ENCODE measurements around the gene CYP2C18. TPM values are rescaled to one million over a fixed set of nuclear protein-coding genes. Genes with fewer than 3 reads are reported as not detected.
"Not testable (repeated sequence)": the region's sequence is repeated elsewhere in the genome, so short reads cannot be mapped to it uniquely, and the experiment has no call there.

The CYP2C18 gene
- total RNA-seq, 4 donors from 2014 or later = 0.23 to 0.33 TPM; not detected in 2

- no peak for DNase-seq
- in situ Hi-C loops (cut with MboI; ENCODE audit: low sequenced_read_pairs in 4 of 4) = no loop called here
- no peak for TF ChIP-seq CTCF (IDR thresholded peaks at IDR 0.05 in 4 of 5, conservative IDR thresholded peaks at IDR 0.05 in 1 of 5)
- no peak for TF ChIP-seq POLR2A (IDR thresholded peaks at IDR 0.05)
- intact Hi-C loops (cut with DNase I; ENCODE audit: low total_unique reads) = no loop called here
- Histone ChIP-seq H3K9me3 (no peaks in the 10 kb centered on the region), H3K4me1 (no peaks in the 10 kb centered on the region), H3K27ac (no peak overlapping the region), H3K36me3 (no peaks in the 10 kb centered on the region), H3K27me3 (no peaks in the 10 kb centered on the region), H3K4me3 (no peak overlapping the region)
- ATAC-seq = no peak
Observed at GRCh38 chr10:94757916-94758315, 74.4 kb downstream of the CYP2C18 start.

GRCh38 chr10:94760586-94761178 is 77.2 kb downstream of the CYP2C18 start:
- H3K4me1 ChIP-seq = no peaks in the 10 kb centered on the region
- intact Hi-C loops (cut with DNase I; ENCODE audit: low total_unique reads) = no loop called here
- ATAC-seq (no peak), DNase-seq (no peak)
- no peaks in the 10 kb centered on the region for H3K27me3 ChIP-seq
- H3K9me3 ChIP-seq = no peaks in the 10 kb centered on the region
- H3K27ac ChIP-seq = no peak overlapping the region
- no peak overlapping the region for H3K4me3 ChIP-seq
- TF ChIP-seq CTCF (IDR thresholded peaks at IDR 0.05 in 4 of 5, conservative IDR thresholded peaks at IDR 0.05 in 1 of 5) = no peak
- no peak for TF ChIP-seq POLR2A (IDR thresholded peaks at IDR 0.05)
- in situ Hi-C loops (cut with MboI; ENCODE audit: low sequenced_read_pairs in 4 of 4) = no loop called here
- H3K36me3 ChIP-seq = no peaks in the 10 kb centered on the region

- H3K27ac ChIP-seq = no peak within 1 kb of the TSS
- no peaks in the 10 kb centered on the region for H3K4me1 ChIP-seq
- no peaks in the 10 kb centered on the region for H3K27me3 ChIP-seq
- DNase-seq (no peak), ATAC-seq (no peak)
- no peaks in the 10 kb centered on the region for H3K36me3 ChIP-seq
- H3K4me3 ChIP-seq = no peak within 1 kb of the TSS
- TF ChIP-seq POLR2A (IDR thresholded peaks at IDR 0.05) (no peak), CTCF (IDR thresholded peaks at IDR 0.05 in 4 of 5, conservative IDR thresholded peaks at IDR 0.05 in 1 of 5) (no peak)
- intact Hi-C loops (cut with DNase I; ENCODE audit: low total_unique reads) = no loop called here
- in situ Hi-C loops (cut with MboI; ENCODE audit: low sequenced_read_pairs in 4 of 4) = no loop called here
- H3K9me3 ChIP-seq = no peaks in the 10 kb centered on the region
Observed at GRCh38 chr10:94762393-94762792, 78.9 kb downstream of the CYP2C18 start, which contains the start of gene CYP2C19. Gene CYP2C19 (plus strand): TSS chr10:94762681. CDS start chr10:94762706, 25 bp downstream.

GRCh38 chr10:94775425-94775824 is 91.9 kb downstream of the CYP2C18 start:
- DNase-seq; ATAC-seq; H3K9me3 ChIP-seq; H3K27me3 ChIP-seq; H3K4me1 ChIP-seq; in situ Hi-C loops (cut with MboI; ENCODE audit: low sequenced_read_pairs in 4 of 4); H3K36me3 ChIP-seq; intact Hi-C loops (cut with DNase I; ENCODE audit: low total_unique reads); H3K4me3 ChIP-seq; H3K27ac ChIP-seq: not testable (repeated sequence)

GRCh38 chr10:94777886-94778458 is 94.4 kb downstream of the CYP2C18 start:
- Histone ChIP-seq H3K4me3 (no peak overlapping the region), H3K27me3 (no peaks in the 10 kb centered on the region), H3K4me1 (no peaks in the 10 kb centered on the region), H3K9me3 (no peaks in the 10 kb centered on the region), H3K36me3 (no peaks in the 10 kb centered on the region), H3K27ac (no peak overlapping the region)
- no peak for DNase-seq
- TF ChIP-seq CTCF (IDR thresholded peaks at IDR 0.05 in 4 of 5, conservative IDR thresholded peaks at IDR 0.05 in 1 of 5) (no peak), POLR2A (IDR thresholded peaks at IDR 0.05) (no peak)
- intact Hi-C loops (cut with DNase I; ENCODE audit: low total_unique reads) = no loop called here
- no peak for ATAC-seq
- in situ Hi-C loops (cut with MboI; ENCODE audit: low sequenced_read_pairs in 4 of 4) = no loop called here

All from gastrocnemius medialis (tissue), 4 donors.